ENCODE measurements around the gene NHERF1.

The NHERF1 gene

DNA sequence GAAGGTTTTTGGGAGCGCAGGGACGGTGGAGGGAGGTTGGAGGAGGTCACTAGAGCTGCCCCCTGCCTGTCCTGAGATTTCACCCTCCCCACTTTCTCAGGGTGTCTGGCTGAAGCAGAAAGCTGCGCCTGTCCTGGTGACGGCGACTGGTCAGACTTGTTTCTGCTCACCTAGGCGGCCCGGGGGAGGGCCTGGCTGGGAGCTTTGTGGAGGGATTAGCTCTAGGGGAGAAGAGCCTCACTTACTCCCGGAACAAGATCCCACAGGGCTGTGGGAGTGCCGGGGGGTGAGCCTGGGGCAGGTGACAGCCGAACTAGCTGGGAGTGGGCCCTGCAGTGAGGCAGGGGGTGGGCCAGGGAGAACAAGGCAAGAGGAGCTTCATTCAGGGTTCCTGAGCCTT, 11.5 kb downstream of the NHERF1 start (continued):
- peak; percentile 94 for TF ChIP-seq ZNF341 (tag by site-specific recombination; IDR thresholded peaks at IDR 0.05; ENCODE audit: low read depth)
- TF ChIP-seq ZNF585B (tag by site-specific recombination; IDR thresholded peaks at IDR 0.05) = no peak
- TF ChIP-seq RBAK (tag by site-specific recombination; IDR thresholded peaks at IDR 0.05) = no peak
- no peak for TF ChIP-seq ZNF76 (tag by site-specific recombination; IDR thresholded peaks at IDR 0.05; ENCODE audit: borderline replicate concordance, low read depth)
- TF ChIP-seq EGR2 (tag by site-specific recombination; IDR thresholded peaks at IDR 0.05; ENCODE audit: low read depth) = 0 out of 2 replicates have a peak, but pooled peaks have one; percentile 19

DNA sequence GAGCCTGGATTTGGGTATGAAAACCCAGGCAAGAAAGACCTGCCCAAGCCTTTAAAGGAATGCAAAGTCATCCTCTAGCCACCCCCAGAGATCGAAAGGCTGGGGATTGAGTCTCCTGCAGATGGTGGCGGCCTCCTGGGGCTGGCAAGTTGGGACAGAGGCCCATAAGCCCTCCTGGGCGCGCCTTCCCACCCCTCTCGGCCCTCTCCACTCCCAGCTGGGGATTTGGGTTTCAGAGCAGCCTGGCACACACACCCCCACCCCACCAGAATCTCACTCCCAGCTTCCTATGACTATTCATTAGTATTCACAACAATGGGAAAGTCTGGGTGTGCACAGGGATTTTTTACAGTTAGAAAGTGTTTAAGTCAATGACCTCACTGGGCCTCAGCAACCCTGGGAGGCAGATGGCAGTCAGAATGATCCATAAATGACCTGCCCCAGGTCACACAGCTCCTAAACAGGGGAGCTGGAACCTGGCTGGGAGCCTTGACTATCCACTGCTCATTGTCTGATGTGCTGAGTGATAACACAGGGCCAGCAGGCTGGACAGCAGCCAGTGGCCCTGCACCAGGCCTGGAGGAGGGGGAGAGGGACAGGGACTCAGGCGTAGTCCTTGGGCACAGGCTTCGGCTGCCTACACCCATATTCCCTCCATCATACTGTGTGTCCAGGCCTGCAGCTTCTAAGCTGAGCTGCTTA, 12.1 kb downstream of the NHERF1 start:
- Histone ChIP-seq H3K4me3 (ENCODE audit: low read depth, low read length) (no peak overlapping the region), H3K36me3 (ENCODE audit: control insufficient read depth in 2 of 2, insufficient read depth in 1 of 2, low read length in 2 of 2) (no peaks in the 10 kb centered on the region; a peak in 1 of 3 replicates), H3K27ac (ENCODE audit: extremely low read depth, low read depth, low read length) (no peak overlapping the region), H3K4me1 (ENCODE audit: control insufficient read depth, insufficient read depth, low read length) (peaks cover 14% of the 10 kb centered on the region), H3K9me3 (ENCODE audit: control insufficient read depth, insufficient read depth, low read depth, low read length) (no peaks in the 10 kb centered on the region)
- ChIA-PET CTCF (interaction anchor here (1.2 to 5.4 kb wide), 3 partner anchors 15 to 52 kb away, joined by 3 to 38 read pairs (median 5); no protein-coding TSS in a partner anchor), POLR2A (interaction anchor here (1.0 to 3.7 kb wide), 5 partner anchors 9 to 112 kb away, joined by 3 to 22 read pairs (median 4); partner anchors contain the start of genes FDXR and NAT9)
- 0 out of 2 replicates have a peak, but pooled peaks have one; percentile 9 for TF ChIP-seq IKZF3 (tag by site-specific recombination; IDR thresholded peaks at IDR 0.05)
- peak; percentile 94 for TF ChIP-seq GLIS1 (tag by site-specific recombination; IDR thresholded peaks at IDR 0.05)
- peak; percentile 72; the same call in 1 of the 2 replicates for TF ChIP-seq KLF17 (tag by site-specific recombination; IDR thresholded peaks at IDR 0.05)
- 0 out of 2 replicates have a peak, but pooled peaks have one; percentile 3 for TF ChIP-seq GLIS2 (tag by site-specific recombination; IDR thresholded peaks at IDR 0.05)
- TF ChIP-seq ZBTB8A (tag by site-specific recombination; IDR thresholded peaks at IDR 0.05) = peak; percentile 73
- TF ChIP-seq KLF1 (tag by site-specific recombination; IDR thresholded peaks at IDR 0.05) = peak; percentile 75
- TF ChIP-seq ZBTB21 (tag by site-specific recombination; IDR thresholded peaks at IDR 0.05) = no peak
- TF ChIP-seq ZNF521 (tag by site-specific recombination; IDR thresholded peaks at IDR 0.05) = no peak
- TF ChIP-seq ZNF580 (tag by site-specific recombination; IDR thresholded peaks at IDR 0.05) = no peak
- TF ChIP-seq ZNF157 (tag by site-specific recombination; IDR thresholded peaks at IDR 0.05) = no peak
- TF ChIP-seq REST (tag by site-specific recombination; IDR thresholded peaks at IDR 0.05) = peak; percentile 85
- TF ChIP-seq ZIC2 (tag by site-specific recombination; IDR thresholded peaks at IDR 0.05) = peak; percentile 87
- TF ChIP-seq PRDM10 (tag by site-specific recombination; IDR thresholded peaks at IDR 0.05) = peak; percentile 61
- TF ChIP-seq ZFHX2 (tag by site-specific recombination; conservative IDR thresholded peaks at IDR 0.05) = no peak
